ENCODE data around the gene SLC17A3.

SLC17A3 gene

GRCh38 chr6:25878721-25879322, 4.8 kb upstream of the SLC17A3 start:
- H3K4me3 Mint-ChIP-seq, result no peak overlapping the region
- no peak overlapping the region for H3K27ac Mint-ChIP-seq
- H3K4me1 Mint-ChIP-seq (ENCODE audit: low read depth), result peaks cover 9% of the 10 kb centered on the region
- no peaks in the 10 kb centered on the region for H3K36me3 Mint-ChIP-seq (ENCODE audit: low read depth)
- no peaks in the 10 kb centered on the region for H3K9me3 Mint-ChIP-seq
- no peaks in the 10 kb centered on the region for H3K27me3 Mint-ChIP-seq

- Mint-ChIP-seq H3K4me3 (no peak overlapping the region), H3K36me3 (ENCODE audit: low read depth) (no peaks in the 10 kb centered on the region), H3K9me3 (no peaks in the 10 kb centered on the region), H3K27ac (no peak overlapping the region), H3K4me1 (ENCODE audit: low read depth) (peaks cover 21% of the 10 kb centered on the region), H3K27me3 (no peaks in the 10 kb centered on the region)
These were observed 2.0 kb upstream of the SLC17A3 start for GRCh38 chr6:25875926-25876602.

GRCh38 chr6:25875563-25875905, 1.5 kb upstream of the SLC17A3 start:
- H3K9me3 Mint-ChIP-seq, result no peaks in the 10 kb centered on the region
- H3K27me3 Mint-ChIP-seq, result no peaks in the 10 kb centered on the region
- no peak overlapping the region for H3K27ac Mint-ChIP-seq
- peaks cover 21% of the 10 kb centered on the region for H3K4me1 Mint-ChIP-seq (ENCODE audit: low read depth)
- no peaks in the 10 kb centered on the region for H3K36me3 Mint-ChIP-seq (ENCODE audit: low read depth)
- H3K4me3 Mint-ChIP-seq, result no peak overlapping the region

- Mint-ChIP-seq H3K4me1 (ENCODE audit: low read depth) (peaks cover 21% of the 10 kb centered on the region), H3K27ac (no peak overlapping the region), H3K9me3 (no peaks in the 10 kb centered on the region), H3K4me3 (no peak overlapping the region), H3K27me3 (no peaks in the 10 kb centered on the region), H3K36me3 (ENCODE audit: low read depth) (no peaks in the 10 kb centered on the region)
These were observed 949 bp upstream of the SLC17A3 start for GRCh38 chr6:25874822-25875562.

- no peaks in the 10 kb centered on the region for H3K9me3 Mint-ChIP-seq
- H3K4me1 Mint-ChIP-seq (ENCODE audit: low read depth), result peaks cover 21% of the 10 kb centered on the region
- H3K27ac Mint-ChIP-seq, result no peak overlapping the region
- H3K4me3 Mint-ChIP-seq, result no peak overlapping the region
- no peaks in the 10 kb centered on the region for H3K27me3 Mint-ChIP-seq
- no peaks in the 10 kb centered on the region for H3K36me3 Mint-ChIP-seq (ENCODE audit: low read depth)
These were observed 1.2 kb downstream of the SLC17A3 start for GRCh38 chr6:25872814-25873213.

- H3K4me3 Mint-ChIP-seq, result no peak overlapping the region
- no peak overlapping the region for H3K27ac Mint-ChIP-seq
- peaks cover 29% of the 10 kb centered on the region for H3K4me1 Mint-ChIP-seq (ENCODE audit: low read depth)
- H3K27me3 Mint-ChIP-seq, result no peaks in the 10 kb centered on the region
- no peaks in the 10 kb centered on the region for H3K36me3 Mint-ChIP-seq (ENCODE audit: low read depth)
- no peaks in the 10 kb centered on the region for H3K9me3 Mint-ChIP-seq
These were observed 4.2 kb downstream of the SLC17A3 start for GRCh38 chr6:25869840-25870239.

GRCh38 chr6:25868436-25869183, 5.4 kb downstream of the SLC17A3 start:
- Mint-ChIP-seq H3K27me3 (no peaks in the 10 kb centered on the region), H3K4me3 (no peak overlapping the region), H3K9me3 (no peaks in the 10 kb centered on the region), H3K27ac (no peak overlapping the region), H3K4me1 (ENCODE audit: low read depth) (peaks cover 24% of the 10 kb centered on the region), H3K36me3 (ENCODE audit: low read depth) (no peaks in the 10 kb centered on the region)

- Mint-ChIP-seq H3K4me3 (no peak overlapping the region), H3K4me1 (ENCODE audit: low read depth) (peaks cover 13% of the 10 kb centered on the region), H3K36me3 (ENCODE audit: low read depth) (no peaks in the 10 kb centered on the region), H3K27me3 (no peaks in the 10 kb centered on the region), H3K27ac (peak overlapping the region; percentile 34), H3K9me3 (no peaks in the 10 kb centered on the region)
These were observed 8.0 kb downstream of the SLC17A3 start for GRCh38 chr6:25866011-25866410.

GRCh38 chr6:25863360-25863759, 10.7 kb downstream of the SLC17A3 start:
- H3K9me3 Mint-ChIP-seq, result no peaks in the 10 kb centered on the region
- H3K4me3 Mint-ChIP-seq, result no peak overlapping the region
- peaks cover 2% of the 10 kb centered on the region for H3K27me3 Mint-ChIP-seq

GRCh38 chr6:25862199-25862598, 11.8 kb downstream of the SLC17A3 start:
- no peak overlapping the region for H3K27ac Mint-ChIP-seq
- no peak overlapping the region for H3K4me3 Mint-ChIP-seq
- peaks cover 17% of the 10 kb centered on the region for H3K4me1 Mint-ChIP-seq (ENCODE audit: low read depth)
- peaks cover 8% of the 10 kb centered on the region for H3K27me3 Mint-ChIP-seq
- H3K9me3 Mint-ChIP-seq, result no peaks in the 10 kb centered on the region
- no peaks in the 10 kb centered on the region for H3K36me3 Mint-ChIP-seq (ENCODE audit: low read depth)

More at GRCh38 chr6:25863360-25863759, 10.7 kb downstream of the SLC17A3 start:
- H3K27ac Mint-ChIP-seq, result no peak overlapping the region
- H3K4me1 Mint-ChIP-seq (ENCODE audit: low read depth), result peaks cover 13% of the 10 kb centered on the region
- H3K36me3 Mint-ChIP-seq (ENCODE audit: low read depth), result no peaks in the 10 kb centered on the region

- no peak overlapping the region for H3K4me3 Mint-ChIP-seq
- no peaks in the 10 kb centered on the region for H3K9me3 Mint-ChIP-seq
- H3K27me3 Mint-ChIP-seq, result peaks cover 9% of the 10 kb centered on the region
- peaks cover 6% of the 10 kb centered on the region for H3K4me1 Mint-ChIP-seq (ENCODE audit: low read depth)
- no peaks in the 10 kb centered on the region for H3K36me3 Mint-ChIP-seq (ENCODE audit: low read depth)
- H3K27ac Mint-ChIP-seq, result no peak overlapping the region
These were observed 21.3 kb downstream of the SLC17A3 start for GRCh38 chr6:25852756-25853155.

GRCh38 chr6:25851961-25852360, 22.1 kb downstream of the SLC17A3 start:
- no peak overlapping the region for H3K4me3 Mint-ChIP-seq
- peaks cover 4% of the 10 kb centered on the region for H3K9me3 Mint-ChIP-seq
- peaks cover 13% of the 10 kb centered on the region for H3K27me3 Mint-ChIP-seq
- no peak overlapping the region for H3K27ac Mint-ChIP-seq
- peaks cover 6% of the 10 kb centered on the region for H3K4me1 Mint-ChIP-seq (ENCODE audit: low read depth)
- H3K36me3 Mint-ChIP-seq (ENCODE audit: low read depth), result no peaks in the 10 kb centered on the region

GRCh38 chr6:25844518-25844917, 29.5 kb downstream of the SLC17A3 start:
- no peak overlapping the region for H3K4me3 Mint-ChIP-seq
- no peaks in the 10 kb centered on the region for H3K36me3 Mint-ChIP-seq (ENCODE audit: low read depth)
- H3K27ac Mint-ChIP-seq, result no peak overlapping the region
- H3K4me1 Mint-ChIP-seq (ENCODE audit: low read depth), result no peaks in the 10 kb centered on the region
- H3K27me3 Mint-ChIP-seq, result peaks cover 29% of the 10 kb centered on the region
- peaks cover 5% of the 10 kb centered on the region for H3K9me3 Mint-ChIP-seq

GRCh38 chr6:25842526-25842925, 31.5 kb downstream of the SLC17A3 start:
- Mint-ChIP-seq H3K4me3 (no peak overlapping the region), H3K9me3 (peaks cover 5% of the 10 kb centered on the region), H3K4me1 (ENCODE audit: low read depth) (no peaks in the 10 kb centered on the region), H3K36me3 (ENCODE audit: low read depth) (no peaks in the 10 kb centered on the region), H3K27me3 (peaks cover 29% of the 10 kb centered on the region), H3K27ac (no peak overlapping the region)
